Measurements from ENCODE around the gene SIPA1L3.
A peak's percentile ranks its signal among the peaks of the same experiment; 100 is the strongest.
"Not testable (repeated sequence)": the region's sequence is repeated elsewhere in the genome, so short reads cannot be mapped to it uniquely, and the experiment has no call there.

The SIPA1L3 gene

GRCh38 chr19:37899453-37899852 is 7.6 kb upstream of the SIPA1L3 start:
- Mint-ChIP-seq H3K36me3 (ENCODE audit: insufficient read depth) (no peaks in the 10 kb centered on the region), H3K27ac (no peak overlapping the region), H3K27me3 (no peaks in the 10 kb centered on the region)

GRCh38 chr19:37899966-37900365 is 7.0 kb upstream of the SIPA1L3 start:
- ATAC-seq (replicated peaks) (no peak), DNase-seq (no peak)
- no peaks in the 10 kb centered on the region for H3K27me3 Mint-ChIP-seq
- H3K4me1 Mint-ChIP-seq (ENCODE audit: low read depth in 2 of 2): no peaks in the 10 kb centered on the region
- H3K27ac Mint-ChIP-seq: no peak overlapping the region
- no peaks in the 10 kb centered on the region for H3K9me3 Mint-ChIP-seq
- H3K36me3 Mint-ChIP-seq (ENCODE audit: insufficient read depth): no peaks in the 10 kb centered on the region
- H3K4me3 Mint-ChIP-seq: no peak overlapping the region

More at GRCh38 chr19:37899453-37899852, 7.6 kb upstream of the SIPA1L3 start:
- ATAC-seq (replicated peaks): no peak
- Mint-ChIP-seq H3K4me3 (no peak overlapping the region), H3K9me3 (no peaks in the 10 kb centered on the region), H3K4me1 (ENCODE audit: low read depth in 2 of 2) (no peaks in the 10 kb centered on the region)
- no peak for DNase-seq

GRCh38 chr19:37902668-37903067 is 4.3 kb upstream of the SIPA1L3 start:
- Mint-ChIP-seq H3K4me1 (ENCODE audit: low read depth in 2 of 2) (peaks cover 5 to 9% of the 10 kb centered on the region in 2 donors), H3K36me3 (ENCODE audit: insufficient read depth) (peaks cover 5% of the 10 kb centered on the region), H3K27ac (peak overlapping the region in 1 of 2 donors; percentile 55), H3K27me3 (no peaks in the 10 kb centered on the region), H3K4me3 (no peak overlapping the region), H3K9me3 (no peaks in the 10 kb centered on the region)
- peak; percentile 14 for ATAC-seq (replicated peaks)
- peak; percentile 73 to 78 (median 74) for DNase-seq

- H3K27me3 Mint-ChIP-seq: no peaks in the 10 kb centered on the region
- peaks cover 5% of the 10 kb centered on the region for H3K36me3 Mint-ChIP-seq (ENCODE audit: insufficient read depth)
- no peaks in the 10 kb centered on the region for H3K9me3 Mint-ChIP-seq
- ATAC-seq (replicated peaks) (no peak), DNase-seq (no peak)
- peak overlapping the region in 1 of 2 donors; percentile 55 for H3K27ac Mint-ChIP-seq
- H3K4me1 Mint-ChIP-seq (ENCODE audit: low read depth in 2 of 2): peaks cover 8 to 13% of the 10 kb centered on the region in 2 donors
- no peak overlapping the region for H3K4me3 Mint-ChIP-seq
Observed at GRCh38 chr19:37903096-37903495, 3.9 kb upstream of the SIPA1L3 start.

- Mint-ChIP-seq H3K27ac (peak within 1 kb of the TSS; percentile 80 to 82), H3K4me1 (ENCODE audit: low read depth in 2 of 2) (peaks cover 21 to 28% of the 10 kb centered on the region in 2 donors), H3K27me3 (no peaks in the 10 kb centered on the region), H3K36me3 (ENCODE audit: insufficient read depth) (peaks cover 5% of the 10 kb centered on the region), H3K9me3 (no peaks in the 10 kb centered on the region), H3K4me3 (peak within 1 kb of the TSS; percentile 94 to 95)
- peak; percentile 30 for ATAC-seq (replicated peaks)
- DNase-seq: peak; percentile 7 to 20 (median 18)
Observed at GRCh38 chr19:37905946-37906868, 801 bp upstream of the SIPA1L3 start, which contains the start of gene WDR87. Gene WDR87, minus strand, starts transcription at chr19:37906594. Its CDS starts 8,355 bp downstream, at chr19:37898239.

- DNase-seq (no peak), ATAC-seq (replicated peaks) (no peak)
- no peaks in the 10 kb centered on the region for H3K27me3 Mint-ChIP-seq
- peaks cover 26 to 35% of the 10 kb centered on the region in 2 donors for H3K4me1 Mint-ChIP-seq (ENCODE audit: low read depth in 2 of 2)
- peaks cover 9% of the 10 kb centered on the region for H3K36me3 Mint-ChIP-seq (ENCODE audit: insufficient read depth)
- no peak overlapping the region for H3K27ac Mint-ChIP-seq
- H3K4me3 Mint-ChIP-seq: peak overlapping the region; percentile 94 to 95
- H3K9me3 Mint-ChIP-seq: no peaks in the 10 kb centered on the region
Observed at GRCh38 chr19:37907735-37908455, 887 bp downstream of the SIPA1L3 start.

- ATAC-seq (replicated peaks): no peak
- DNase-seq: no peak
- Mint-ChIP-seq H3K4me3 (no peak overlapping the region), H3K4me1 (ENCODE audit: low read depth in 2 of 2) (peaks cover 29 to 35% of the 10 kb centered on the region in 2 donors), H3K27ac (no peak overlapping the region), H3K36me3 (ENCODE audit: insufficient read depth) (peaks cover 9% of the 10 kb centered on the region), H3K9me3 (no peaks in the 10 kb centered on the region), H3K27me3 (no peaks in the 10 kb centered on the region)
Observed at GRCh38 chr19:37909661-37910199, 2.7 kb downstream of the SIPA1L3 start.

- DNase-seq (no peak), ATAC-seq (replicated peaks) (no peak)
- Mint-ChIP-seq H3K27me3 (no peaks in the 10 kb centered on the region), H3K36me3 (ENCODE audit: insufficient read depth) (peaks cover 9% of the 10 kb centered on the region), H3K9me3 (no peaks in the 10 kb centered on the region), H3K27ac (peak overlapping the region in 1 of 2 donors; percentile 73), H3K4me1 (ENCODE audit: low read depth in 2 of 2) (peaks cover 17 to 22% of the 10 kb centered on the region in 2 donors), H3K4me3 (no peak overlapping the region)
Observed at GRCh38 chr19:37914908-37915307, 7.9 kb downstream of the SIPA1L3 start.

- Mint-ChIP-seq H3K27me3 (no peaks in the 10 kb centered on the region), H3K36me3 (ENCODE audit: insufficient read depth) (peaks cover 8% of the 10 kb centered on the region), H3K27ac (peak overlapping the region; percentile 22 to 53), H3K4me1 (ENCODE audit: low read depth in 2 of 2) (peaks cover 13 to 16% of the 10 kb centered on the region in 2 donors), H3K9me3 (no peaks in the 10 kb centered on the region), H3K4me3 (no peak overlapping the region)
- ATAC-seq (replicated peaks) (no peak), DNase-seq (no peak)
Observed at GRCh38 chr19:37920591-37921450, 13.8 kb downstream of the SIPA1L3 start.

GRCh38 chr19:37924573-37924972 is 17.6 kb downstream of the SIPA1L3 start:
- not testable (repeated sequence) for DNase-seq; ATAC-seq (replicated peaks); H3K27me3 Mint-ChIP-seq; H3K9me3 Mint-ChIP-seq; H3K36me3 Mint-ChIP-seq (ENCODE audit: insufficient read depth); H3K4me3 Mint-ChIP-seq; H3K27ac Mint-ChIP-seq
- H3K4me1 Mint-ChIP-seq (ENCODE audit: low read depth in 2 of 2): peaks cover 8 to 12% of the 10 kb centered on the region in 2 donors

- ATAC-seq (replicated peaks) (no peak), DNase-seq (no peak)
- Mint-ChIP-seq H3K9me3 (no peaks in the 10 kb centered on the region), H3K27me3 (no peaks in the 10 kb centered on the region), H3K36me3 (ENCODE audit: insufficient read depth) (peaks cover 5% of the 10 kb centered on the region), H3K4me3 (no peak overlapping the region), H3K27ac (no peak overlapping the region), H3K4me1 (ENCODE audit: low read depth in 2 of 2) (peaks cover 8 to 12% of the 10 kb centered on the region in 2 donors)
Observed at GRCh38 chr19:37925212-37925611, 18.2 kb downstream of the SIPA1L3 start.

GRCh38 chr19:37926255-37926654 is 19.2 kb downstream of the SIPA1L3 start:
- DNase-seq: no peak
- Mint-ChIP-seq H3K27ac (no peak overlapping the region), H3K4me1 (ENCODE audit: low read depth in 2 of 2) (peaks cover 8 to 12% of the 10 kb centered on the region in 2 donors), H3K27me3 (no peaks in the 10 kb centered on the region), H3K9me3 (no peaks in the 10 kb centered on the region), H3K36me3 (ENCODE audit: insufficient read depth) (peaks cover 5% of the 10 kb centered on the region), H3K4me3 (no peak overlapping the region)
- no peak for ATAC-seq (replicated peaks)

Data from effector memory CD8-positive, alpha-beta T cell (primary cell).